ENCODE results near the gene RAD51B.

GRCh38 chr14:68397371-68397811 is 577.8 kb downstream of the RAD51B start:
- TF ChIP-seq POLR2A (IDR thresholded peaks at IDR 0.05) (no peak), CTCF (IDR thresholded peaks at IDR 0.05) (no peak)

Data from thyroid gland (tissue), 4 donors.